ENCODE results near the gene SAE1.

GRCh38 chr19:47239610-47240296 lies 109.1 kb downstream of the SAE1 start:
- TF ChIP-seq CTCF (IDR thresholded peaks at IDR 0.05) (no peak), POLR2A (IDR thresholded peaks at IDR 0.05) (no peak), POLR2AphosphoS5 (IDR thresholded peaks at IDR 0.05) (no peak)

Measured in breast epithelium (tissue), 3 donors.